Right lobe of liver (tissue), 6 donors: ENCODE measurements around the gene SYT6. TPM values are rescaled to one million over a fixed set of nuclear protein-coding genes. Genes with fewer than 3 reads are reported as not detected.

ENCODE experiments used
- ATAC-seq, 4 donors: fragments of 200-7000 bp; cut with Tn5 transposase; one replicate each; pipeline ENCODE4 v1.9.1; 2020; ENCODE audit warnings: mild to moderate bottlenecking in 4 of 4, moderate library complexity in 4 of 4
- DNase-seq, 3 donors: peaks; one replicate each; pipeline ENCODE4 v3.0.0-alpha.2; 2020
- H3K27ac ChIP-seq, 3 donors: fragments of 200-600 bp; one replicate each; pipeline ENCODE4 v1.8.0; 2022
- H3K27me3 ChIP-seq, 2 donors: fragments of 200-600 bp; one replicate each; pipeline ENCODE4 v1.8.0; 2022
- H3K36me3 ChIP-seq, 4 donors: fragments of 200-600 bp; sonication (generic) in 1 of 4; one replicate each; pipeline versions ENCODE4 v1.5.1 to v1.8.0; 2017 to 2022; ENCODE audit warnings: control low read depth in 1 of 4
- H3K4me1 ChIP-seq, 4 donors: fragments of 200-600 bp; sonication (generic) in 1 of 4; one replicate each; pipeline versions ENCODE4 v1.5.1 to v1.8.0; 2017 to 2022; ENCODE audit warnings: control low read depth in 1 of 4
- H3K4me3 ChIP-seq, 3 donors: fragments of 200-600 bp; one replicate each; pipeline ENCODE4 v1.8.0; 2022
- H3K9me3 ChIP-seq, 4 donors: fragments of 200-600 bp; sonication (generic) in 1 of 4; one replicate each; pipeline versions ENCODE4 v1.5.1 to v1.8.0; 2017 to 2022; ENCODE audit warnings: control low read depth in 1 of 4
- CTCF ChIP-seq, 4 donors: fragments of 200-600 bp in 3 of 4; fragments of 450-650 bp in 1 of 4; IDR thresholded peaks; one replicate each; pipeline versions ENCODE4 v1.5.1 to v1.8.0; 2016 to 2022; ENCODE audit warnings: antibody characterized with exemption in 4 of 4, mild to moderate bottlenecking in 2 of 4
- POLR2A ChIP-seq: fragments of 450-650 bp; IDR thresholded peaks from one replicate; pipeline ENCODE4 v1.6.1; 2017; ENCODE audit warnings: antibody characterized with exemption, mild to moderate bottlenecking
- WGBS: methylation state at CpG from one replicate; pipeline ENCODE4 v1.1.6; 2018; ENCODE audit warnings: low coverage, low lambda C conversion rate; ENCODE audit not compliant: insufficient coverage; ENCODE audit errors: missing lambda C conversion rate; 5-methylcytosine and 5-hydroxymethylcytosine counted together
- intact Hi-C, 2 donors: fragments of 100-400 bp; cut with DNase I; formaldehyde crosslinking; loops; one replicate each; pipeline versions ENCODE4 v1.11.2 to v1.14.1; 2022
- total RNA-seq, 6 experiments: library from RNA; depleted of rRNA in 2 of 6; stranded (reverse); fragments of >200 nt in 2 of 6; fragmentation: NEBNext Ultra II Directional in 3 of 6; extraction: Animal tissue kit (Norgen Biotek cat#: 25700) in 3 of 6; gene quantifications; one replicate each; pipeline versions ENCODE4 v1.1.0 to v1.2.4, GENCODE V29; 2016 to 2023
- donor health status: DM: no; HTN: yes; CAD: no.
- donor health status: DM: no; HTN: no; CAD: no.
- donor health status: DM: no; HTN: no; CAD: no.
- donor health status: DM: no; HTN: yes; CAD: no.
- donor health status: DM: no; HTN: yes; CAD: no.

The SYT6 gene
- total RNA-seq, 6 experiments from 2014 or later: not detected

- DNase-seq (no peak), ATAC-seq (no peak)
- no peak for TF ChIP-seq CTCF (IDR thresholded peaks at IDR 0.05)
- no peak for TF ChIP-seq POLR2A
- Histone ChIP-seq H3K9me3 (no peaks in the 10 kb centered on the region), H3K36me3 (no peaks in the 10 kb centered on the region), H3K4me1 (no peaks in the 10 kb centered on the region), H3K27ac (no peak overlapping the region), H3K27me3 (no peaks in the 10 kb centered on the region), H3K4me3 (no peak overlapping the region)
- WGBS: 83% methylated on average over 1 of the region's 2 CpGs
- intact Hi-C loops: no loop called here
Observed at GRCh38 chr1:114087495-114087894, 66.2 kb downstream of the SYT6 start.

GRCh38 chr1:114086601-114087368, 66.9 kb downstream of the SYT6 start:
- WGBS: 76% methylated on average over 6 of the region's 8 CpGs
- Histone ChIP-seq H3K4me3 (no peak overlapping the region), H3K27me3 (no peaks in the 10 kb centered on the region), H3K9me3 (no peaks in the 10 kb centered on the region), H3K4me1 (no peaks in the 10 kb centered on the region), H3K27ac (no peak overlapping the region), H3K36me3 (no peaks in the 10 kb centered on the region)
- TF ChIP-seq POLR2A (no peak), CTCF (IDR thresholded peaks at IDR 0.05) (no peak)
- intact Hi-C loops: no loop called here
- ATAC-seq: no peak
- no peak for DNase-seq

GRCh38 chr1:114082867-114083585, 70.6 kb downstream of the SYT6 start:
- intact Hi-C loops: no loop called here
- ATAC-seq: no peak
- no peak overlapping the region for H3K4me3 ChIP-seq
- WGBS: 75% methylated on average over 2 of the region's 2 CpGs
- no peak for DNase-seq
- TF ChIP-seq POLR2A (no peak), CTCF (IDR thresholded peaks at IDR 0.05) (no peak)
- H3K36me3 ChIP-seq: no peaks in the 10 kb centered on the region
- H3K9me3 ChIP-seq: no peaks in the 10 kb centered on the region
- H3K4me1 ChIP-seq: no peaks in the 10 kb centered on the region
- H3K27me3 ChIP-seq: no peaks in the 10 kb centered on the region
- no peak overlapping the region for H3K27ac ChIP-seq

GRCh38 chr1:114082304-114082630, 71.4 kb downstream of the SYT6 start:
- Histone ChIP-seq H3K4me3 (no peak overlapping the region), H3K9me3 (no peaks in the 10 kb centered on the region), H3K27me3 (no peaks in the 10 kb centered on the region), H3K36me3 (no peaks in the 10 kb centered on the region), H3K4me1 (no peaks in the 10 kb centered on the region), H3K27ac (no peak overlapping the region)
- intact Hi-C loops: no loop called here
- WGBS: 28% methylated on average over 2 of the region's 2 CpGs
- DNase-seq (no peak), ATAC-seq (no peak)
- TF ChIP-seq POLR2A (no peak), CTCF (IDR thresholded peaks at IDR 0.05) (no peak)
